Measurements from ENCODE around the gene COL4A1. TPM values are rescaled to one million over a fixed set of nuclear protein-coding genes. Genes with fewer than 3 reads are reported as not detected.
"Not testable (repeated sequence)": the region's sequence is repeated elsewhere in the genome, so short reads cannot be mapped to it uniquely, and the experiment has no call there.

The COL4A1 gene
- total RNA-seq, 3 donors from 2014 or later, result 19.0 to 308 (median 61.9) TPM

- ATAC-seq (no peak), DNase-seq (no peak)
- H3K4me3 ChIP-seq, result no peak overlapping the region
- intact Hi-C loops (cut with DNase I, micrococcal nuclease), result no loop called here
- no peaks in the 10 kb centered on the region for H3K36me3 ChIP-seq (ENCODE audit: low read depth)
- TF ChIP-seq, protein P1, sequence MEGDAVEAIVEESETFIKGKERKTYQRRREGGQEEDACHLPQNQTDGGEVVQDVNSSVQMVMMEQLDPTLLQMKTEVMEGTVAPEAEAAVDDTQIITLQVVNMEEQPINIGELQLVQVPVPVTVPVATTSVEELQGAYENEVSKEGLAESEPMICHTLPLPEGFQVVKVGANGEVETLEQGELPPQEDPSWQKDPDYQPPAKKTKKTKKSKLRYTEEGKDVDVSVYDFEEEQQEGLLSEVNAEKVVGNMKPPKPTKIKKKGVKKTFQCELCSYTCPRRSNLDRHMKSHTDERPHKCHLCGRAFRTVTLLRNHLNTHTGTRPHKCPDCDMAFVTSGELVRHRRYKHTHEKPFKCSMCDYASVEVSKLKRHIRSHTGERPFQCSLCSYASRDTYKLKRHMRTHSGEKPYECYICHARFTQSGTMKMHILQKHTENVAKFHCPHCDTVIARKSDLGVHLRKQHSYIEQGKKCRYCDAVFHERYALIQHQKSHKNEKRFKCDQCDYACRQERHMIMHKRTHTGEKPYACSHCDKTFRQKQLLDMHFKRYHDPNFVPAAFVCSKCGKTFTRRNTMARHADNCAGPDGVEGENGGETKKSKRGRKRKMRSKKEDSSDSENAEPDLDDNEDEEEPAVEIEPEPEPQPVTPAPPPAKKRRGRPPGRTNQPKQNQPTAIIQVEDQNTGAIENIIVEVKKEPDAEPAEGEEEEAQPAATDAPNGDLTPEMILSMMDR (IDR thresholded peaks at IDR 0.05), result no peak
- H3K9me3 ChIP-seq, result no peaks in the 10 kb centered on the region
- no peaks in the 10 kb centered on the region for H3K4me1 ChIP-seq (ENCODE audit: low read depth)
Observed at GRCh38 chr13:110322126-110322827, 15.3 kb upstream of the COL4A1 start.

- H3K4me3 ChIP-seq; intact Hi-C loops (cut with DNase I, micrococcal nuclease); H3K4me1 ChIP-seq (ENCODE audit: low read depth); H3K9me3 ChIP-seq; H3K36me3 ChIP-seq (ENCODE audit: low read depth); ATAC-seq; DNase-seq: not testable (repeated sequence)
Observed at GRCh38 chr13:110321573-110321972, 14.6 kb upstream of the COL4A1 start.

DNA sequence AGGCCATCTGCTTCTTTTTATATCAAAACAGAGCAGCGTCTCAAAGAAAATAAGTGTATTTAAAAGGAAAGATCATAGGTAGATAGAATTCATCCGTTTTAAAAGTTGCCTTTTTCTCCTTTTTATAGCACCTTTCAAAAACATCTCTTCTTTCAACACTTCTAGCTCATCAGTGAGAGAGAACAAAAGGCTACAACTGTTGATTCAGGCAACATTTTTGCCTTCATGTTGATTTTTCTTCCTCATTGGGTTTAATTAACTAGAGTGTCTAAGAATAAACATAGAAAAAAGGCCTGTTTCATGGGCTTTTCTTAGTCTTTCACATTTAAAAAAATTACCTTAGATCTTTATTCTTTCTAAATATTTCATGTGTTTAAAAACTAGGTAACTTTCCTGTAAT lies 13.7 kb upstream of the COL4A1 start:
- no peaks in the 10 kb centered on the region for H3K4me1 ChIP-seq (ENCODE audit: low read depth)
- H3K36me3 ChIP-seq (ENCODE audit: low read depth), result no peaks in the 10 kb centered on the region
- DNase-seq (no peak), ATAC-seq (no peak)
- TF ChIP-seq, protein P1 (IDR thresholded peaks at IDR 0.05), result no peak
- no peaks in the 10 kb centered on the region for H3K9me3 ChIP-seq
- H3K4me3 ChIP-seq, result no peak overlapping the region
- intact Hi-C loops (cut with DNase I, micrococcal nuclease), result no loop called here

- H3K4me3 ChIP-seq, result no peak overlapping the region
- intact Hi-C loops (cut with DNase I, micrococcal nuclease), result no loop called here
- TF ChIP-seq, protein P1 (IDR thresholded peaks at IDR 0.05), result no peak
- DNase-seq (no peak), ATAC-seq (peak; percentile 29)
- H3K4me1 ChIP-seq (ENCODE audit: low read depth), result no peaks in the 10 kb centered on the region
- no peaks in the 10 kb centered on the region for H3K9me3 ChIP-seq
- H3K36me3 ChIP-seq (ENCODE audit: low read depth), result no peaks in the 10 kb centered on the region
Observed at GRCh38 chr13:110319774-110320509, 13.0 kb upstream of the COL4A1 start.

GRCh38 chr13:110319397-110319773 lies 12.4 kb upstream of the COL4A1 start:
- TF ChIP-seq, protein P1 (IDR thresholded peaks at IDR 0.05), result no peak
- Histone ChIP-seq H3K9me3 (no peaks in the 10 kb centered on the region), H3K4me3 (no peak overlapping the region), H3K4me1 (ENCODE audit: low read depth) (no peaks in the 10 kb centered on the region), H3K36me3 (ENCODE audit: low read depth) (no peaks in the 10 kb centered on the region)
- no peak for ATAC-seq
- DNase-seq, result no peak
- intact Hi-C loops (cut with DNase I, micrococcal nuclease), result no loop called here

- ATAC-seq, result no peak
- H3K4me1 ChIP-seq (ENCODE audit: low read depth), result no peaks in the 10 kb centered on the region
- TF ChIP-seq, protein P1 (IDR thresholded peaks at IDR 0.05), result no peak
- DNase-seq, result no peak
- H3K9me3 ChIP-seq, result no peaks in the 10 kb centered on the region
- no peaks in the 10 kb centered on the region for H3K36me3 ChIP-seq (ENCODE audit: low read depth)
- intact Hi-C loops (cut with DNase I, micrococcal nuclease), result no loop called here
- H3K4me3 ChIP-seq, result no peak overlapping the region
Observed at GRCh38 chr13:110318920-110319319, 12.0 kb upstream of the COL4A1 start.

All from mucosa of descending colon (tissue), 3 donors.